IMR-90 (cell line): ENCODE results near the gene CIRBP. TPM values are rescaled to one million over a fixed set of nuclear protein-coding genes. Genes with fewer than 3 reads are reported as not detected.

ENCODE experiments used
- ATAC-seq: fragments of 200-7000 bp; cut with Tn5 transposase; 2 replicates; pipeline ENCODE4 v1.9.1; 2020; ENCODE audit warnings: low read depth, mild to moderate bottlenecking, moderate library complexity
- BruUV-seq: library from RNA; stranded (reverse); fragments of 400-500 nt; replicated peaks from 2 replicates; lab custom pipeline; 2021; lab: Mats Ljungman, UMichigan
- CTCF ChIA-PET: fragments of 300-600 bp; formaldehyde crosslinking; extraction: SDS; loops from one replicate; lab custom pipeline; 2021; ENCODE audit warnings: antibody characterized with exemption; lab: Yijun Ruan, JAX
- POLR2A ChIA-PET: fragments of 300-600 bp; sonication (Branson Sonifier 250); formaldehyde crosslinking; loops from one replicate; lab custom pipeline; 2022; ENCODE audit warnings: antibody characterized with exemption; ENCODE audit not compliant: unreplicated experiment; lab: Charles Lee
- DNase-seq: peaks from one replicate; pipeline ENCODE4 v3.0.0; 2013
- H2AFZ ChIP-seq: replicated peaks from 2 replicates; pipeline ENCODE3; 2013; ENCODE audit warnings: low read length, mild to moderate bottlenecking; ENCODE audit not compliant: poor library complexity
- H2AK5ac ChIP-seq: 2 replicates; pipeline ENCODE4 v1.6.1; 2013; ENCODE audit warnings: low read depth, low read length, inconsistent platforms
- H2AK9ac ChIP-seq: replicated peaks from 2 replicates; pipeline ENCODE3; 2013; ENCODE audit warnings: mild to moderate bottlenecking, low read depth, low read length, moderate library complexity; ENCODE audit not compliant: poor library complexity
- H2BK120ac ChIP-seq: 2 replicates; pipeline ENCODE4 v1.6.1; 2013; ENCODE audit warnings: low read depth, low read length, inconsistent platforms
- H2BK15ac ChIP-seq: 3 replicates; pipeline ENCODE4 v1.6.1; 2013; ENCODE audit warnings: low read depth, low read length, inconsistent platforms
- H2BK20ac ChIP-seq: 2 replicates; pipeline ENCODE4 v1.6.1; 2013; ENCODE audit warnings: low read depth, mild to moderate bottlenecking, inconsistent platforms, low read length, moderate library complexity
- H2BK5ac ChIP-seq: 2 replicates; pipeline ENCODE4 v1.6.1; 2013; ENCODE audit warnings: mild to moderate bottlenecking, low read depth, low read length, inconsistent platforms; ENCODE audit not compliant: poor library complexity, severe bottlenecking
- H3K14ac ChIP-seq: replicated peaks from 2 replicates; pipeline ENCODE4 v1.6.1; 2013; ENCODE audit warnings: low read depth, low read length, inconsistent platforms
- H3K18ac ChIP-seq: 2 replicates; pipeline ENCODE4 v1.6.1; 2013; ENCODE audit warnings: low read depth, low read length, control low read depth
- H3K23ac ChIP-seq: 2 replicates; pipeline ENCODE4 v1.6.1; 2013; ENCODE audit warnings: low read depth, low read length, inconsistent platforms
- H3K27ac ChIP-seq: 2 replicates; pipeline ENCODE4 v1.5.1; 2013; ENCODE audit warnings: mild to moderate bottlenecking, control low read depth, low read length; ENCODE audit not compliant: insufficient read depth
- H3K27me3 ChIP-seq: 2 replicates; pipeline ENCODE4 v1.6.1; 2013; ENCODE audit warnings: low read length; ENCODE audit not compliant: control insufficient read depth, insufficient read depth
- H3K36me3 ChIP-seq: 2 replicates; pipeline ENCODE4 v1.6.1; 2013; ENCODE audit warnings: low read length, mixed read lengths; ENCODE audit not compliant: control insufficient read depth, insufficient read depth
- H3K4ac ChIP-seq: 2 replicates; pipeline ENCODE4 v1.6.1; 2013; ENCODE audit warnings: low read depth, low read length, inconsistent platforms
- H3K4me1 ChIP-seq: 2 replicates; pipeline ENCODE4 v1.6.1; 2013; ENCODE audit warnings: low read length, mixed read lengths; ENCODE audit not compliant: control insufficient read depth, insufficient read depth
- H3K4me2 ChIP-seq: 2 replicates; pipeline ENCODE4 v1.6.1; 2013; ENCODE audit warnings: low read depth, mild to moderate bottlenecking, control low read depth, low read length, moderate library complexity
- H3K4me3 ChIP-seq: 2 replicates; pipeline ENCODE4 v1.5.1; 2013; ENCODE audit warnings: low read depth, mild to moderate bottlenecking, control low read depth, low read length, moderate library complexity; ENCODE audit not compliant: insufficient read depth
- H3K56ac ChIP-seq: 2 replicates; pipeline ENCODE4 v1.6.1; 2013; ENCODE audit warnings: low read length, inconsistent platforms; ENCODE audit not compliant: insufficient read depth; ENCODE audit errors: extremely low read depth
- H3K79me1 ChIP-seq, 2 experiments: 2 replicates each; pipeline ENCODE4 v1.6.1; 2013; ENCODE audit warnings: low read length in 2 of 2, inconsistent platforms in 1 of 2, low read depth in 1 of 2
- H3K9ac ChIP-seq: 2 replicates; pipeline ENCODE4 v1.6.1; 2013; ENCODE audit warnings: low read depth, low read length, control low read depth
- H3K9me1 ChIP-seq: 2 replicates; pipeline ENCODE4 v1.6.1; 2013; ENCODE audit warnings: low read length, inconsistent platforms; ENCODE audit not compliant: insufficient read depth
- H3K9me3 ChIP-seq: 2 replicates; pipeline ENCODE4 v1.6.1; 2013; ENCODE audit warnings: low read length; ENCODE audit not compliant: control insufficient read depth, insufficient read depth
- H4K20me1 ChIP-seq: 2 replicates; pipeline ENCODE4 v1.6.1; 2013; ENCODE audit warnings: low read length, inconsistent platforms; ENCODE audit not compliant: insufficient read depth
- H4K5ac ChIP-seq: 2 replicates; pipeline ENCODE4 v1.6.1; 2013; ENCODE audit warnings: mild to moderate bottlenecking, low read depth, low read length, control low read depth
- H4K8ac ChIP-seq, 2 experiments: 2 replicates each; pipeline ENCODE4 v1.6.1; 2013; ENCODE audit warnings: low read depth in 2 of 2, low read length in 2 of 2, control low read depth in 1 of 2, inconsistent platforms in 1 of 2
- H4K91ac ChIP-seq: 2 replicates; pipeline ENCODE4 v1.6.1; 2013; ENCODE audit warnings: low read depth, low read length, inconsistent platforms; ENCODE audit not compliant: insufficient read depth
- BHLHE40 ChIP-seq: fragments of 150-350 bp; IDR thresholded peaks from 2 replicates; pipeline ENCODE4 v1.6.1; 2016; ENCODE audit warnings: mild to moderate bottlenecking, low read depth, low read length
- CEBPB ChIP-seq: IDR thresholded peaks from 2 replicates; pipeline ENCODE4 v1.6.1; 2012; ENCODE audit warnings: low read depth, low read length, improper control_type of control experiment
- CHD1 ChIP-seq: IDR thresholded peaks from 2 replicates; pipeline ENCODE4 v1.6.1; 2012; ENCODE audit warnings: low read depth, low read length, improper control_type of control experiment
- FOS ChIP-seq: fragments of 150-350 bp; IDR thresholded peaks from 2 replicates; pipeline ENCODE4 v1.6.1; 2016; ENCODE audit warnings: low read depth, low read length
- MAFK ChIP-seq: IDR thresholded peaks from 2 replicates; pipeline ENCODE4 v1.6.1; 2012; ENCODE audit warnings: low read depth, low read length, improper control_type of control experiment
- MAZ ChIP-seq: IDR thresholded peaks from 2 replicates; pipeline ENCODE4 v1.6.1; 2012; ENCODE audit warnings: low read depth, mild to moderate bottlenecking, low read length, improper control_type of control experiment, moderate library complexity, borderline replicate concordance
- MXI1 ChIP-seq: IDR thresholded peaks from 2 replicates; pipeline ENCODE4 v1.6.1; 2012; ENCODE audit warnings: low read depth, mild to moderate bottlenecking, low read length, moderate library complexity, borderline replicate concordance
- NFE2L2 ChIP-seq: fragments of 150-350 bp; IDR thresholded peaks from 2 replicates; pipeline ENCODE4 v1.6.1; 2016; ENCODE audit warnings: low read depth, mild to moderate bottlenecking, low read length
- POLR2A ChIP-seq: IDR thresholded peaks from 2 replicates; pipeline ENCODE4 v1.6.1; 2012; ENCODE audit warnings: mild to moderate bottlenecking, low read depth, low read length
- RAD21 ChIP-seq: IDR thresholded peaks from 2 replicates; pipeline ENCODE4 v1.6.1; 2012; ENCODE audit warnings: low read length, improper control_type of control experiment
- RCOR1 ChIP-seq: IDR thresholded peaks from 2 replicates; pipeline ENCODE4 v1.6.1; 2012; ENCODE audit warnings: mild to moderate bottlenecking, low read length, improper control_type of control experiment; ENCODE audit not compliant: insufficient replicate concordance
- RFX5 ChIP-seq: IDR thresholded peaks from 2 replicates; pipeline ENCODE4 v1.8.0; 2012; ENCODE audit warnings: low read depth, mild to moderate bottlenecking, low read length, moderate library complexity
- SMC3 ChIP-seq: fragments of 150-350 bp; IDR thresholded peaks from 2 replicates; pipeline ENCODE4 v1.6.1; 2016; ENCODE audit warnings: low read depth, mild to moderate bottlenecking, antibody characterized with exemption, low read length, moderate library complexity
- USF2 ChIP-seq: fragments of 150-350 bp; IDR thresholded peaks from 2 replicates; pipeline ENCODE4 v1.6.1; 2017; ENCODE audit warnings: mild to moderate bottlenecking, antibody characterized with exemption, low read length, low read depth
- WGBS, 2 experiments: methylation state at CpG; one replicate each; pipeline versions ENCODE4 v1.1.5 to v1.1.7; 2013; ENCODE audit warnings: missing lambda C conversion rate in 2 of 2; ENCODE audit not compliant: insufficient read length in 1 of 2; ENCODE audit errors: extremely low coverage in 2 of 2; 5-methylcytosine and 5-hydroxymethylcytosine counted together
- dilution Hi-C: fragments of 300-500 bp; cut with HindIII; formaldehyde crosslinking; loops from one replicate; pipeline ENCODE4 v1.14.3; 2018; ENCODE audit warnings: low sequenced_read_pairs; ENCODE audit not compliant: unreplicated experiment
- in situ Hi-C: fragments of 300-500 bp; cut with MboI; formaldehyde crosslinking; loops from 3 replicates; pipeline ENCODE4 v1.14.3; 2019; ENCODE audit warnings: low sequenced_read_pairs, inconsistent platforms, mixed read lengths
- intact Hi-C: fragments of 100-400 bp; cut with micrococcal nuclease; formaldehyde crosslinking; loops from 2 replicates; pipeline ENCODE4 v1.10.0; 2022
- polyA plus RNA-seq, 3 experiments: library from polyadenylated mRNA; depleted of rRNA; stranded (reverse); fragments of >200 nt; gene quantifications; 2 replicates each; pipeline ENCODE4 v1.2.3, GENCODE V29; 2012; ENCODE audit warnings: low replicate concordance in 1 of 3
- total RNA-seq: library from RNA; depleted of rRNA; stranded (reverse); fragments of >200 nt; gene quantifications from 2 replicates; pipeline ENCODE4 v1.2.3, GENCODE V29; 2012

Gene CIRBP
- total and polyA plus RNA-seq, 2 of the 4 experiments (the other 2 are of a cell fraction): 299 to 542 TPM

DNA sequence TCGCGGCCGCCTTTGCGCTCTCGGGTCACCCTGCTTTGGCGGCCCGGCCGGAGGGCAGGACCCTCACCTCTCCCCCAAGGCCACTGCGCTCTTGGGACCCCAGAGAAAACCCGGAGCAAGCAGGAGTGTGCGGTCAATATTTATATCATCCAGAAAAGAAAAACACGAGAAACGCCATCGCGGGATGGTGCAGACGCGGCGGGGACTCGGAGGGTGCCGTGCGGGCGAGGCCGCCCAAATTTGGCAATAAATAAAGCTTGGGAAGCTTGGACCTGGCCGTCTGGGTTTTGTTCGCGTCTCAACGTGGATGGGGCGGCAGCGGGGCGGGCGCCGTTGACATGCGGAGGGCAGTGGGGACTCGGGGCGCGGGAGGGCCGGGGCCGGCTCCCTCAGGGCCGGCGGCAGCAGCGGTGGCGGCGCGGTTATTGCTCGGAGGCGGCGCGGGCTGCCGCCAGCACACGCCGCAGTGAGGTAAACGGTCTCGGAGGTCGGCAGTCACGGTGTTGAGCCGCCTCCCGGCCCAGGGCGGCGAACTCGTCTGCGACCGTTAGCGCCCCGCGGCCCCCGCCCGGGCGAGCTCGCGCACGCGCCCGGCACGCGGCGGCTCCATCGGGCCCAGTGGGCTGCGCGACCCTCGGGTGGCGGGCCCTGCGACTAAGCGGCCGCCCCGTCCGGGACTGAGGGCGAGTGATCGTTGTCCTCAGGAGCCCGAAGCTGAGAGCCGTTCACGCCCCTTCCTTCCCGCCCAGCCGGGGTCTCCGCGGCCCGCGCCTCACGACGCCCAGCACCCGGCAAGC, 40.8 kb upstream of the CIRBP start (continued):
- TF ChIP-seq MXI1: no peak

DNA sequence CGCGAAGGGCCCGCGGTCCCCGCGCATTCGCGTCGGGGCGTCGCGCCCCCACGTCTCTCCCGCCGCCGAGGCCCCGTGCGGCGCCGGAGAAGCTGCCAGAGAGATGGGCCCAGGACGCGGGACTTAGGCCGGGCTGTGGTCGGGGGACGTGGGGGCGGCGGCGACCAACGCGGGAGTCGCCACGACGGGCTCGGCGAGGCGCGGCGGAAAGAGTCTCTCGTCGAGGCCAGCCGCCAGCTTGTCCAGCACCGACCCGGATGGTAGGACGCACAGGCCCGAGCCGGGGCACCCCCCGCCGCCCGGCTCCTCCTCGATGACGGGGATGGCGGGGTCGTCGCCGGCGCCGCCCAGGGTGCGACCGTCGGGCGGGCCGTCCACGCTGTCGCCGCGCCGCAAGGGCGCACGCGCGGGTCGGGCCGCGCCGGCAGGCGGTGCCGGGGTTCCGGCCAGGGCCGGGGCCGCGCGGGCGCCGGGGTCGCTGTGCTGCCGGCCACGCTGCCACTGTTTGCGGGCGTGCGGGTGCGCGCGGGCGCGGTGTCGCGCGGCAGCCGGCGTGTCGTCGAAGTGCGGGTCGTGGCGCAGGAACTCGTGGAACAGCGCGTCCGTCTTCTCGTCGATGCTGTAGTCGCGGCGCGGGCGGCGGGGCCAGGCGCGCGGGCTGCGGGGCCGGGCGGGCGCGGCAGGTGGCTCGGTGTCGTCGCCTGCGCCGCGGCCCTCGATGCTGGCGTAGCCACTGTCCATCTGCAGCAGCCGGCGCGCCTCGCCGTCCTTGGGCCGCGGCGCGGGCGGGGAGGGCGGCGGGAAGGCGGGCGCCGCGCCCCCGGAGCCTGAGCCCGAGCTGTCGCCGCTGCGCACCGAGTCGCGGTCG, 39.8 kb upstream of the CIRBP start:
- POLR2A ChIA-PET: no interaction called here
- BruUV-seq: no TSS peak
- 98% methylated on average over 87 of the region's 158 CpGs; no CpG with 5 or more reads in 1 of the 2 experiments for WGBS, 2 experiments
- no peak for TF ChIP-seq FOS
- no peak for TF ChIP-seq POLR2A
- no peak for TF ChIP-seq CHD1
- TF ChIP-seq BHLHE40: no peak
- no peak for TF ChIP-seq NFE2L2
- TF ChIP-seq USF2: no peak
- TF ChIP-seq MAZ: no peak
- no peak for TF ChIP-seq MXI1
- no peak for TF ChIP-seq SMC3
- no peak for TF ChIP-seq RFX5
- no peak for TF ChIP-seq CEBPB
- no peak for TF ChIP-seq RAD21
- no peak for TF ChIP-seq RCOR1
- TF ChIP-seq MAFK: no peak

More for the DNA sequence above, 39.8 kb upstream of the CIRBP start:
- H3K27me3 ChIP-seq: no peaks in the 10 kb centered on the region
- no peak overlapping the region for H3K4me3 ChIP-seq
- no peak overlapping the region for H2AFZ ChIP-seq
- H3K14ac ChIP-seq: no peak overlapping the region
- no peak overlapping the region for H2AK5ac ChIP-seq
- H3K27ac ChIP-seq: no peak overlapping the region
- intact Hi-C loops: no loop called here
- H2BK15ac ChIP-seq: no peak overlapping the region
- DNase-seq (no peak), ATAC-seq (no peak)
- no peak overlapping the region for H3K4ac ChIP-seq
- no peak overlapping the region for H3K56ac ChIP-seq
- no peak overlapping the region for H3K23ac ChIP-seq
- peaks cover 13% of the 10 kb centered on the region for H3K4me1 ChIP-seq
- peaks cover 56% of the 10 kb centered on the region for H3K36me3 ChIP-seq
- H3K18ac ChIP-seq: no peak overlapping the region
- H4K5ac ChIP-seq: no peak overlapping the region
- H3K79me1 ChIP-seq: peaks cover 0 to 23% of the 10 kb centered on the region in 2 experiments; a peak in 2 of 4 replicates
- H2BK120ac ChIP-seq: no peak overlapping the region
- no peaks in the 10 kb centered on the region for H3K9me3 ChIP-seq
- H2BK5ac ChIP-seq: no peak overlapping the region
- H2AK9ac ChIP-seq: no peak overlapping the region
- no peak overlapping the region for H4K8ac ChIP-seq
- CTCF ChIA-PET: no interaction called here
- no peak overlapping the region for H2BK20ac ChIP-seq
- H3K9ac ChIP-seq: no peak overlapping the region
- no peaks in the 10 kb centered on the region for H3K9me1 ChIP-seq
- dilution Hi-C loops: no loop called here
- in situ Hi-C loops: no loop called here
- no peak overlapping the region for H3K4me2 ChIP-seq
- H4K91ac ChIP-seq: no peak overlapping the region
- peaks cover 28% of the 10 kb centered on the region for H4K20me1 ChIP-seq
